OCI-LY3 (cell line): ENCODE results near the gene AIRE.
A peak's percentile ranks its signal among the peaks of the same experiment; 100 is the strongest.
"Not testable (repeated sequence)": the region's sequence is repeated elsewhere in the genome, so short reads cannot be mapped to it uniquely, and the experiment has no call there.

Experiments used
- H2AFZ ChIP-seq: fragments of 200-600, 300-600 bp; shearing (Covaris generic); 2 replicates; pipeline ENCODE4 v1.6.0; 2014; ENCODE audit warnings: antibody characterized with exemption, low read depth, low read length
- H3K27ac ChIP-seq: fragments of 200-600, 300-600 bp; sonication (generic); 2 replicates; pipeline ENCODE4 v1.5.1; 2014; ENCODE audit warnings: mild to moderate bottlenecking, low read length, moderate library complexity, mixed read lengths
- H3K27me3 ChIP-seq: fragments of 200-600, 300-600 bp; sonication (generic); 2 replicates; pipeline ENCODE4 v1.6.1; 2014; ENCODE audit warnings: low read depth, low read length, mixed read lengths
- H3K36me3 ChIP-seq: fragments of 200-600, 300-600 bp; sonication (generic); replicated peaks from 2 replicates; pipeline ENCODE3; 2014; ENCODE audit warnings: low read depth, low read length, mixed read lengths
- H3K4me1 ChIP-seq: fragments of 300-600, 200-600 bp; sonication (generic); 2 replicates; pipeline ENCODE4 v1.6.1; 2014; ENCODE audit warnings: low read length, mixed read lengths
- H3K4me2 ChIP-seq: fragments of 200-600, 300-600 bp; sonication (generic); 2 replicates; pipeline ENCODE4 v1.6.1; 2014; ENCODE audit warnings: low read length, mixed read lengths
- H3K4me3 ChIP-seq: fragments of 300-600, 200-600 bp; sonication (generic); 2 replicates; pipeline ENCODE4 v1.5.1; 2014; ENCODE audit warnings: antibody characterized with exemption, mild to moderate bottlenecking, low read length, moderate library complexity
- H3K79me2 ChIP-seq: fragments of 300-600, 200-600 bp; shearing (Covaris generic); 2 replicates; pipeline ENCODE4 v1.6.1; 2014; ENCODE audit warnings: mild to moderate bottlenecking, low read length, mixed read lengths
- H3K9ac ChIP-seq: fragments of 300-600, 200-600 bp; shearing (Covaris generic); 2 replicates; pipeline ENCODE4 v1.6.0; 2014; ENCODE audit warnings: mild to moderate bottlenecking, low read length, moderate library complexity
- H3K9me3 ChIP-seq: fragments of 200-600, 300-600 bp; shearing (Covaris generic); 2 replicates; pipeline ENCODE4 v1.6.1; 2014; ENCODE audit warnings: low read length, mixed read lengths; ENCODE audit not compliant: insufficient read depth
- H4K20me1 ChIP-seq: fragments of 200-600, 300-600 bp; sonication (generic); 2 replicates; pipeline ENCODE4 v1.6.1; 2016; ENCODE audit warnings: low read length, mixed read lengths; ENCODE audit not compliant: insufficient read depth
- CTCF ChIP-seq: fragments of 200-600, 300-600 bp; sonication (generic); IDR thresholded peaks from 2 replicates; pipeline ENCODE4 v1.5.1; 2014; ENCODE audit warnings: antibody characterized with exemption, low read length, low read depth
- EZH2phosphoT487 ChIP-seq: fragments of 200-600 bp; shearing (Covaris generic); IDR thresholded peaks from 2 replicates; pipeline ENCODE4 v1.6.1; 2018; ENCODE audit warnings: antibody characterized with exemption, mixed run types, low read depth

AIRE gene

GRCh38 chr21:44275041-44275440 lies 10.6 kb upstream of the AIRE start:
- Histone ChIP-seq H3K27me3 (no peaks in the 10 kb centered on the region), H3K27ac (no peak overlapping the region), H3K79me2 (no peaks in the 10 kb centered on the region), H2AFZ (no peak overlapping the region), H3K4me1 (no peaks in the 10 kb centered on the region), H3K4me3 (no peak overlapping the region), H3K9ac (no peak overlapping the region), H3K9me3 (no peaks in the 10 kb centered on the region), H4K20me1 (no peaks in the 10 kb centered on the region), H3K36me3 (no peaks in the 10 kb centered on the region), H3K4me2 (no peak overlapping the region)
- TF ChIP-seq CTCF (no peak), EZH2phosphoT487 (no peak)

- Histone ChIP-seq H3K4me3 (no peak overlapping the region), H2AFZ (no peak overlapping the region), H3K9ac (no peak overlapping the region), H3K27ac (no peak overlapping the region), H3K79me2 (no peaks in the 10 kb centered on the region), H3K36me3 (no peaks in the 10 kb centered on the region), H3K27me3 (no peaks in the 10 kb centered on the region), H4K20me1 (no peaks in the 10 kb centered on the region), H3K4me1 (peaks cover 28% of the 10 kb centered on the region), H3K9me3 (no peaks in the 10 kb centered on the region), H3K4me2 (no peak overlapping the region)
- TF ChIP-seq CTCF = no peak
- no peak for TF ChIP-seq EZH2phosphoT487
These were observed 6.1 kb upstream of the AIRE start for GRCh38 chr21:44279354-44280260.

- Histone ChIP-seq H3K79me2 (no peaks in the 10 kb centered on the region), H3K36me3 (no peaks in the 10 kb centered on the region), H3K4me1 (peaks cover 50% of the 10 kb centered on the region), H2AFZ (no peak overlapping the region), H3K9ac (no peak overlapping the region), H3K27ac (no peak overlapping the region), H3K4me2 (no peak overlapping the region), H3K27me3 (no peaks in the 10 kb centered on the region), H3K4me3 (no peak overlapping the region), H3K9me3 (no peaks in the 10 kb centered on the region), H4K20me1 (no peaks in the 10 kb centered on the region)
- no peak for TF ChIP-seq EZH2phosphoT487
These were observed 3.9 kb upstream of the AIRE start for GRCh38 chr21:44281801-44282200.

GRCh38 chr21:44282370-44282769 lies 3.3 kb upstream of the AIRE start:
- peak overlapping the region; percentile 56 for H3K4me2 ChIP-seq
- H3K36me3 ChIP-seq = no peaks in the 10 kb centered on the region
- H3K27ac ChIP-seq = peak overlapping the region; percentile 28; the same call in 1 of the 2 replicates
- H3K9ac ChIP-seq = no peak overlapping the region; the same call in 1 of the 2 replicates
- TF ChIP-seq EZH2phosphoT487 (no peak), CTCF (no peak)
- peaks cover 55% of the 10 kb centered on the region for H3K4me1 ChIP-seq
- no peaks in the 10 kb centered on the region for H3K9me3 ChIP-seq
- H2AFZ ChIP-seq = peak overlapping the region; percentile 54; the same call in 1 of the 2 replicates
- H4K20me1 ChIP-seq = no peaks in the 10 kb centered on the region
- no peak overlapping the region for H3K4me3 ChIP-seq
- H3K27me3 ChIP-seq = no peaks in the 10 kb centered on the region
- H3K79me2 ChIP-seq = no peaks in the 10 kb centered on the region

GRCh38 chr21:44283211-44283785 lies 2.4 kb upstream of the AIRE start:
- not testable (repeated sequence) for H3K36me3 ChIP-seq, H3K9me3 ChIP-seq, H3K4me3 ChIP-seq, H4K20me1 ChIP-seq, H3K9ac ChIP-seq, H3K79me2 ChIP-seq, H2AFZ ChIP-seq, H3K27me3 ChIP-seq
- Histone ChIP-seq H3K27ac (peak overlapping the region; percentile 19; the same call in 1 of the 2 replicates), H3K4me1 (peaks cover 59% of the 10 kb centered on the region), H3K4me2 (peak overlapping the region; percentile 56; the same call in 1 of the 2 replicates)
